ENCODE measurements around the gene ADAP2. TPM values are rescaled to one million over a fixed set of nuclear protein-coding genes. Genes with fewer than 3 reads are reported as not detected.
A peak's percentile ranks its signal among the peaks of the same experiment; 100 is the strongest.

Gene ADAP2
- polyA plus RNA-seq, 3 donors, result 36.1 to 142 (median 39.8) TPM

- Histone ChIP-seq H3K27ac (ENCODE audit: low read depth in 1 of 2, low read length in 2 of 2) (peak overlapping the region; percentile 78 to 80), H3K79me2 (ENCODE audit: insufficient read depth, low read length) (peaks cover 15% of the 10 kb centered on the region), H3K4me2 (replicated peaks; ENCODE audit: extremely low read depth, low read length, poor library complexity, severe bottlenecking) (peak overlapping the region; percentile 4), H2AFZ (ENCODE audit: insufficient read depth, low read depth, low read length, poor library complexity, severe bottlenecking) (no peak overlapping the region), H4K20me1 (ENCODE audit: insufficient read depth, low read length) (no peaks in the 10 kb centered on the region), H3K36me3 (replicated peaks in 1 of 2; ENCODE audit: control insufficient read depth in 1 of 2, insufficient read depth in 2 of 2, low read length in 2 of 2) (peaks cover 30 to 39% of the 10 kb centered on the region in 2 donors), H3K9ac (ENCODE audit: insufficient read depth, low read length, poor library complexity, severe bottlenecking) (peak overlapping the region; percentile 30), H3K4me3 (replicated peaks in 1 of 3; ENCODE audit: low read depth in 2 of 3, low read length in 3 of 3) (peak overlapping the region in 1 of 3 experiments; percentile 18), H3K9me3 (replicated peaks in 1 of 2; ENCODE audit: control insufficient read depth in 1 of 2, insufficient read depth in 1 of 2, low read length in 2 of 2) (no peaks in the 10 kb centered on the region), H3K27me3 (ENCODE audit: control insufficient read depth in 2 of 2, insufficient read depth in 2 of 2, low read length in 2 of 2) (no peaks in the 10 kb centered on the region), H3K4me1 (ENCODE audit: control insufficient read depth in 1 of 2, insufficient read depth in 2 of 2, low read length in 2 of 2) (peaks cover 67% of the 10 kb centered on the region in 2 donors)
- Mint-ChIP-seq H3K9me3 (peaks cover 0 to 3% (median 0%) of the 10 kb centered on the region in 7 donors), H3K27me3 (ENCODE audit: low read depth in 3 of 3) (peaks cover 0 to 6% (median 2%) of the 10 kb centered on the region in 3 donors), H3K4me3 (peak overlapping the region in 1 of 2 donors; percentile 48), H3K27ac (peak overlapping the region; percentile 80 to 99 (median 90)), H3K36me3 (peaks cover 55 to 73% of the 10 kb centered on the region in 2 donors), H3K4me1 (peaks cover 62% of the 10 kb centered on the region)
- no peak for DNase-seq
- intact Hi-C loops (cut with micrococcal nuclease), result loop anchor here in 1 of 2 donors (5.0 to 10.0 kb wide), 3 partner anchors 102 to 542 kb away; partner anchors contain the start of gene EVI2B
- no peak for TF ChIP-seq CTCF (IDR thresholded peaks at IDR 0.05)
- WGBS (ENCODE audit: insufficient coverage), result 85% methylated on average over 2 of the region's 5 CpGs
Measured at GRCh38 chr17:30950189-30950588, 28.4 kb downstream of the ADAP2 start.

- Histone ChIP-seq H3K9ac (ENCODE audit: insufficient read depth, low read length, poor library complexity, severe bottlenecking) (peak overlapping the region; percentile 30), H3K9me3 (replicated peaks in 1 of 2; ENCODE audit: control insufficient read depth in 1 of 2, insufficient read depth in 1 of 2, low read length in 2 of 2) (no peaks in the 10 kb centered on the region), H2AFZ (ENCODE audit: insufficient read depth, low read depth, low read length, poor library complexity, severe bottlenecking) (no peak overlapping the region), H3K27me3 (ENCODE audit: control insufficient read depth in 2 of 2, insufficient read depth in 2 of 2, low read length in 2 of 2) (no peaks in the 10 kb centered on the region), H3K36me3 (replicated peaks in 1 of 2; ENCODE audit: control insufficient read depth in 1 of 2, insufficient read depth in 2 of 2, low read length in 2 of 2) (peaks cover 26 to 33% of the 10 kb centered on the region in 2 donors), H3K4me1 (ENCODE audit: control insufficient read depth in 1 of 2, insufficient read depth in 2 of 2, low read length in 2 of 2) (peaks cover 73% of the 10 kb centered on the region in 2 donors), H4K20me1 (ENCODE audit: insufficient read depth, low read length) (no peaks in the 10 kb centered on the region), H3K79me2 (ENCODE audit: insufficient read depth, low read length) (peaks cover 21% of the 10 kb centered on the region), H3K4me2 (replicated peaks; ENCODE audit: extremely low read depth, low read length, poor library complexity, severe bottlenecking) (peak overlapping the region; percentile 4), H3K4me3 (replicated peaks in 1 of 3; ENCODE audit: low read depth in 2 of 3, low read length in 3 of 3) (peak overlapping the region in 1 of 3 experiments; percentile 18), H3K27ac (ENCODE audit: low read depth in 1 of 2, low read length in 2 of 2) (peak overlapping the region; percentile 78 to 80)
- peak overlapping the region in 1 of 2 donors; percentile 48 for H3K4me3 Mint-ChIP-seq
- H3K27me3 Mint-ChIP-seq (ENCODE audit: low read depth in 3 of 3), result peaks cover 0 to 5% (median 2%) of the 10 kb centered on the region in 3 donors
- DNase-seq, result peak; percentile 73 to 77 (median 76)
- peaks cover 48 to 67% of the 10 kb centered on the region in 2 donors for H3K36me3 Mint-ChIP-seq
- H3K4me1 Mint-ChIP-seq, result peaks cover 64% of the 10 kb centered on the region
- H3K9me3 Mint-ChIP-seq, result peaks cover 0 to 3% (median 0%) of the 10 kb centered on the region in 7 donors
- intact Hi-C loops (cut with micrococcal nuclease), result loop anchor here in 1 of 2 donors (5.0 to 10.0 kb wide), 3 partner anchors 101 to 541 kb away; partner anchors contain the start of gene EVI2B
- WGBS (ENCODE audit: insufficient coverage), result 58% methylated on average over 4 of the region's 9 CpGs
- peak overlapping the region; percentile 80 to 99 (median 90) for H3K27ac Mint-ChIP-seq
- no peak for TF ChIP-seq CTCF (IDR thresholded peaks at IDR 0.05)
Measured at GRCh38 chr17:30950669-30951399, 29.1 kb downstream of the ADAP2 start.

Measured in CD14-positive monocyte (primary cell).